Activated T-cell treated with anti-CD3 and anti-CD28 coated beads, Interleukin-2, amount 50 U/mL, for 4 hours (primary cell): ENCODE results near the gene CABP2. TPM values are rescaled to one million over a fixed set of nuclear protein-coding genes. Genes with fewer than 3 reads are reported as not detected.
"Not testable (repeated sequence)": the region's sequence is repeated elsewhere in the genome, so short reads cannot be mapped to it uniquely, and the experiment has no call there.

ENCODE experiments used
- ATAC-seq, 2 donors: fragments of 200-7000 bp; cut with Tn5 transposase; one replicate each; pipeline ENCODE4 v1.10.0; 2021
- DNase-seq: peaks from one replicate; pipeline ENCODE4 v3.0.0-alpha.2; 2020
- H3K27me3 Mint-ChIP-seq: one replicate; pipeline ENCODE4 v1.8.0; 2021; ENCODE audit warnings: low read depth, mixed read lengths
- H3K36me3 Mint-ChIP-seq: one replicate; pipeline ENCODE4 v1.8.0; 2022; ENCODE audit warnings: mixed read lengths; ENCODE audit not compliant: insufficient read depth
- H3K4me1 Mint-ChIP-seq: one replicate; pipeline ENCODE4 v1.8.0; 2021; ENCODE audit warnings: low read depth, mixed read lengths
- H3K4me3 Mint-ChIP-seq: one replicate; pipeline ENCODE4 v1.8.0; 2021; ENCODE audit warnings: mild to moderate bottlenecking, moderate library complexity, mixed read lengths
- H3K9me3 Mint-ChIP-seq: one replicate; pipeline ENCODE4 v1.8.0; 2021; ENCODE audit warnings: mixed read lengths
- total RNA-seq, 3 donors: library from RNA; stranded (reverse); gene quantifications; one replicate each; pipeline ENCODE4 v1.2.1, GENCODE V29; 2021

Gene CABP2
- total RNA-seq = not detected

- no peak for ATAC-seq
- Mint-ChIP-seq H3K27me3 (no peaks in the 10 kb centered on the region), H3K36me3 (no peaks in the 10 kb centered on the region), H3K4me3 (no peak within 1 kb of the TSS), H3K4me1 (no peaks in the 10 kb centered on the region), H3K9me3 (no peaks in the 10 kb centered on the region)
- no peak for DNase-seq
Measured at GRCh38 chr11:67522844-67523555, at the start of gene CABP2. Gene CABP2 (minus strand): TSS chr11:67523446. CDS start chr11:67523326, 120 bp downstream.

- H3K4me1 Mint-ChIP-seq = no peaks in the 10 kb centered on the region
- H3K27me3 Mint-ChIP-seq = peaks cover 30% of the 10 kb centered on the region
- no peaks in the 10 kb centered on the region for H3K9me3 Mint-ChIP-seq
- ATAC-seq (no peak), DNase-seq (no peak)
- no peak overlapping the region for H3K4me3 Mint-ChIP-seq
- H3K36me3 Mint-ChIP-seq = no peaks in the 10 kb centered on the region
Measured at GRCh38 chr11:67572747-67573419, 49.6 kb upstream of the CABP2 start.

GRCh38 chr11:67572305-67572704 is 49.1 kb upstream of the CABP2 start:
- ATAC-seq (no peak), DNase-seq (no peak)
- H3K4me1 Mint-ChIP-seq = no peaks in the 10 kb centered on the region
- no peaks in the 10 kb centered on the region for H3K36me3 Mint-ChIP-seq
- peaks cover 27% of the 10 kb centered on the region for H3K27me3 Mint-ChIP-seq
- H3K4me3 Mint-ChIP-seq = no peak overlapping the region
- H3K9me3 Mint-ChIP-seq = no peaks in the 10 kb centered on the region

GRCh38 chr11:67571443-67571842 is 48.2 kb upstream of the CABP2 start:
- Mint-ChIP-seq H3K4me3 (no peak overlapping the region), H3K4me1 (no peaks in the 10 kb centered on the region), H3K27me3 (peaks cover 19% of the 10 kb centered on the region), H3K36me3 (no peaks in the 10 kb centered on the region), H3K9me3 (no peaks in the 10 kb centered on the region)
- DNase-seq (no peak), ATAC-seq (no peak)

GRCh38 chr11:67564230-67564629 is 41.0 kb upstream of the CABP2 start:
- Mint-ChIP-seq H3K4me1 (no peaks in the 10 kb centered on the region), H3K27me3 (peaks cover 4% of the 10 kb centered on the region), H3K9me3 (no peaks in the 10 kb centered on the region), H3K4me3 (no peak overlapping the region), H3K36me3 (no peaks in the 10 kb centered on the region)
- DNase-seq (no peak), ATAC-seq (no peak)

GRCh38 chr11:67563705-67564114 is 40.5 kb upstream of the CABP2 start:
- not testable (repeated sequence) for H3K27me3 Mint-ChIP-seq

GRCh38 chr11:67562963-67563704 is 39.9 kb upstream of the CABP2 start:
- Mint-ChIP-seq H3K36me3 (no peaks in the 10 kb centered on the region), H3K4me1 (no peaks in the 10 kb centered on the region)
- ATAC-seq = no peak

More at GRCh38 chr11:67563705-67564114, 40.5 kb upstream of the CABP2 start:
- ATAC-seq, DNase-seq, H3K4me3 Mint-ChIP-seq, H3K9me3 Mint-ChIP-seq, H3K36me3 Mint-ChIP-seq, H3K4me1 Mint-ChIP-seq: not testable (repeated sequence)

GRCh38 chr11:67561971-67562619 is 38.8 kb upstream of the CABP2 start:
- ATAC-seq (peak in 1 of 2 donors; percentile 61), DNase-seq (no peak)
- Mint-ChIP-seq H3K4me3 (no peak overlapping the region), H3K4me1 (no peaks in the 10 kb centered on the region), H3K36me3 (no peaks in the 10 kb centered on the region), H3K27me3 (peaks cover 4% of the 10 kb centered on the region), H3K9me3 (no peaks in the 10 kb centered on the region)

More at GRCh38 chr11:67562963-67563704, 39.9 kb upstream of the CABP2 start:
- no peak for DNase-seq
- Mint-ChIP-seq H3K27me3 (peaks cover 4% of the 10 kb centered on the region), H3K9me3 (no peaks in the 10 kb centered on the region), H3K4me3 (no peak overlapping the region)

- H3K27me3 Mint-ChIP-seq = peaks cover 1% of the 10 kb centered on the region
- H3K4me1 Mint-ChIP-seq = no peaks in the 10 kb centered on the region
- DNase-seq (no peak), ATAC-seq (no peak)
- H3K36me3 Mint-ChIP-seq = no peaks in the 10 kb centered on the region
- H3K4me3 Mint-ChIP-seq = no peak overlapping the region
- H3K9me3 Mint-ChIP-seq = no peaks in the 10 kb centered on the region
Measured at GRCh38 chr11:67558084-67558772, 35.0 kb upstream of the CABP2 start.

- Mint-ChIP-seq H3K9me3 (peaks cover 5% of the 10 kb centered on the region), H3K27me3 (peaks cover 1% of the 10 kb centered on the region), H3K36me3 (no peaks in the 10 kb centered on the region), H3K4me1 (no peaks in the 10 kb centered on the region), H3K4me3 (no peak overlapping the region)
- DNase-seq (no peak), ATAC-seq (no peak)
Measured at GRCh38 chr11:67556244-67556643, 33.0 kb upstream of the CABP2 start.

- H3K9me3 Mint-ChIP-seq, ATAC-seq, H3K27me3 Mint-ChIP-seq, H3K4me1 Mint-ChIP-seq, DNase-seq, H3K4me3 Mint-ChIP-seq, H3K36me3 Mint-ChIP-seq: not testable (repeated sequence)
Measured at GRCh38 chr11:67551697-67552096, 28.5 kb upstream of the CABP2 start.

- ATAC-seq (no peak), DNase-seq (no peak)
- Mint-ChIP-seq H3K27me3 (peaks cover 4% of the 10 kb centered on the region), H3K9me3 (peaks cover 10% of the 10 kb centered on the region), H3K4me3 (no peak overlapping the region), H3K36me3 (no peaks in the 10 kb centered on the region), H3K4me1 (no peaks in the 10 kb centered on the region)
Measured at GRCh38 chr11:67551127-67551526, 27.9 kb upstream of the CABP2 start.

- DNase-seq (no peak), ATAC-seq (no peak)
- Mint-ChIP-seq H3K36me3 (no peaks in the 10 kb centered on the region), H3K4me3 (no peak overlapping the region), H3K4me1 (no peaks in the 10 kb centered on the region), H3K9me3 (peaks cover 10% of the 10 kb centered on the region), H3K27me3 (peaks cover 4% of the 10 kb centered on the region)
Measured at GRCh38 chr11:67548555-67549110, 25.4 kb upstream of the CABP2 start.
